A549 (cell line): ENCODE measurements around the gene CGREF1. TPM values are rescaled to one million over a fixed set of nuclear protein-coding genes. Genes with fewer than 3 reads are reported as not detected.
A peak's percentile ranks its signal among the peaks of the same experiment; 100 is the strongest.
"Not testable (repeated sequence)": the region's sequence is repeated elsewhere in the genome, so short reads cannot be mapped to it uniquely, and the experiment has no call there.

Experiments used
- ATAC-seq, 2 experiments: fragments of 200-7000 bp in 1 of 2; fragments of >200 bp in 1 of 2; cut with Nextera tagmentation in 1 of 2; cut with Tn5 transposase in 1 of 2; 3 replicates each; pipeline versions ENCODE4 v1.8.0 to v1.9.1; 2018 to 2020; ENCODE audit warnings: mild to moderate bottlenecking in 1 of 2, moderate library complexity in 1 of 2
- CTCF ChIA-PET: fragments of 300-600 bp; sonication (Branson Sonifier 250); formaldehyde crosslinking; extraction: SDS; loops from one replicate; lab custom pipeline; 2021; ENCODE audit warnings: antibody characterized with exemption, inconsistent platforms; lab: Yijun Ruan, JAX
- POLR2A ChIA-PET: fragments of 350-600 bp; formaldehyde crosslinking; extraction: SDS; loops from one replicate; lab custom pipeline; 2021; ENCODE audit warnings: antibody characterized with exemption, inconsistent platforms; lab: Yijun Ruan, JAX
- DNase-seq, 2 experiments: peaks; one replicate each; pipeline versions ENCODE4 v3.0.0 to v3.0.0-alpha.2; 2011 to 2016; ENCODE audit warnings: low read depth in 1 of 2, low spot score in 1 of 2
- FAIRE-seq: peaks from 2 replicates; lab custom pipeline; 2011; peaks lifted over from hg19 to GRCh38; lab: Jason Lieb, UNC
- H3K27ac ChIP-seq, 2 experiments: fragments of >200 bp; sonication (Bioruptor Twin); formaldehyde crosslinking; 3 replicates each; pipeline ENCODE4 v1.5.1; 2016 to 2017
- H3K4me1 ChIP-seq: fragments of >200 bp; sonication (Bioruptor Twin); formaldehyde crosslinking; 3 replicates; pipeline ENCODE4 v1.6.1; 2016
- H3K4me2 ChIP-seq: fragments of >200 bp; sonication (Bioruptor Twin); formaldehyde crosslinking; 3 replicates; pipeline ENCODE4 v1.6.1; 2016
- H3K4me3 ChIP-seq: fragments of >200 bp; sonication (Bioruptor Twin); formaldehyde crosslinking; 3 replicates; pipeline ENCODE4 v1.5.1; 2016
- H3K9me3 ChIP-seq: fragments of >200 bp; sonication (Bioruptor Twin); formaldehyde crosslinking; 3 replicates; pipeline ENCODE4 v1.6.1; 2016
- CBX2 ChIP-seq: fragments of 200-600 bp; sonication (generic); IDR thresholded peaks from 2 replicates; pipeline ENCODE4 v1.6.1; 2016; ENCODE audit warnings: low read depth, mild to moderate bottlenecking, borderline replicate concordance
- EHF ChIP-seq: fragments of 250-450 bp; sonication (Bioruptor Pico); IDR thresholded peaks from 2 replicates; pipeline ENCODE4 v1.5.0; 2020; ENCODE audit warnings: mild to moderate bottlenecking
- EHMT2 ChIP-seq: fragments of 200-600 bp; sonication (generic); IDR thresholded peaks from 2 replicates; pipeline ENCODE4 v1.6.1; 2016; ENCODE audit warnings: antibody characterized with exemption, low read depth, mild to moderate bottlenecking, moderate library complexity
- ESRRA ChIP-seq: fragments of 150-350 bp; IDR thresholded peaks from 2 replicates; pipeline ENCODE4 v1.6.1; 2014; ENCODE audit warnings: mild to moderate bottlenecking, low read length, borderline replicate concordance
- FOSB ChIP-seq: fragments of 250-450 bp; sonication (Bioruptor Pico); IDR thresholded peaks from 2 replicates; pipeline ENCODE4 v1.5.0; 2020; ENCODE audit warnings: mild to moderate bottlenecking, moderate library complexity
- GATA3 ChIP-seq: IDR thresholded peaks from 2 replicates; pipeline ENCODE4 v1.6.1; 2012; ENCODE audit warnings: borderline replicate concordance
- MYC ChIP-seq: IDR thresholded peaks from 2 replicates; pipeline ENCODE4 v1.6.1; 2012; ENCODE audit warnings: mild to moderate bottlenecking, inconsistent platforms, low read length, improper control_type of control experiment, borderline replicate concordance
- NFE2L2 ChIP-seq: fragments of 150-350 bp; conservative IDR thresholded peaks from 2 replicates; pipeline ENCODE4 v1.6.1; 2014; ENCODE audit warnings: low read length
- PHF8 ChIP-seq: fragments of 200-600 bp; sonication (generic); IDR thresholded peaks from 2 replicates; pipeline ENCODE4 v1.6.1; 2016; ENCODE audit warnings: low read depth, mild to moderate bottlenecking, antibody characterized with exemption, moderate library complexity, borderline replicate concordance
- POLR2A ChIP-seq: IDR thresholded peaks from 2 replicates; pipeline ENCODE4 v1.6.1; 2012; ENCODE audit warnings: mild to moderate bottlenecking, low read length
- POLR2AphosphoS2 ChIP-seq: conservative IDR thresholded peaks from 2 replicates; pipeline ENCODE4 v1.6.1; 2012; ENCODE audit warnings: low read length, improper control_type of control experiment, inconsistent platforms
- SMC3 ChIP-seq: fragments of >200 bp; sonication (Bioruptor Twin); formaldehyde crosslinking; IDR thresholded peaks from 3 replicates; pipeline ENCODE4 v1.6.1; 2018; ENCODE audit warnings: inconsistent platforms
- ZC3H11A ChIP-seq: fragments of 450-650 bp; IDR thresholded peaks from 2 replicates; pipeline ENCODE4 v1.6.1; 2014; ENCODE audit warnings: antibody characterized with exemption, mild to moderate bottlenecking
- ZFP36 ChIP-seq: fragments of 450-650 bp; IDR thresholded peaks from 2 replicates; pipeline ENCODE4 v1.6.1; 2014; ENCODE audit warnings: borderline replicate concordance; ENCODE audit not compliant: partially characterized antibody
- WGBS: methylation state at CpG from one replicate; pipeline ENCODE4 v1.1.6; 2017; ENCODE audit errors: missing lambda C conversion rate; 5-methylcytosine and 5-hydroxymethylcytosine counted together
- polyA plus RNA-seq, 4 experiments: library from polyadenylated mRNA; depleted of rRNA in 3 of 4; stranded (reverse); fragments of >200 nt; fragmentation: RNase III in 1 of 4; extraction: RNeasy Plus Mini Kit Qiagen cat#74134 plus additional on column Dnase treatment in 1 of 4; gene quantifications; 2 replicates in 3 of 4; 3 replicates in 1 of 4; pipeline ENCODE4 v1.2.3, GENCODE V29; 2011 to 2017
- TF ChIP-seq, protein P1 (sequence below): fragments of >200 bp; sonication (Bioruptor Twin); formaldehyde crosslinking; IDR thresholded peaks from 3 replicates; pipeline ENCODE4 v1.6.1; 2016
- TF ChIP-seq, protein P2 (sequence below): fragments of 250-450 bp; sonication (Bioruptor Pico); IDR thresholded peaks from 2 replicates; pipeline ENCODE4 v1.5.0; 2020; ENCODE audit warnings: low read depth, mild to moderate bottlenecking, moderate library complexity
- TF ChIP-seq, protein P3 (sequence below): IDR thresholded peaks from 2 replicates; pipeline ENCODE4 v1.6.1; 2012

Gene CGREF1
- polyA plus RNA-seq, 2 of the 4 experiments (the other 2 are of a cell fraction) = 5.1 to 5.8 TPM

DNA sequence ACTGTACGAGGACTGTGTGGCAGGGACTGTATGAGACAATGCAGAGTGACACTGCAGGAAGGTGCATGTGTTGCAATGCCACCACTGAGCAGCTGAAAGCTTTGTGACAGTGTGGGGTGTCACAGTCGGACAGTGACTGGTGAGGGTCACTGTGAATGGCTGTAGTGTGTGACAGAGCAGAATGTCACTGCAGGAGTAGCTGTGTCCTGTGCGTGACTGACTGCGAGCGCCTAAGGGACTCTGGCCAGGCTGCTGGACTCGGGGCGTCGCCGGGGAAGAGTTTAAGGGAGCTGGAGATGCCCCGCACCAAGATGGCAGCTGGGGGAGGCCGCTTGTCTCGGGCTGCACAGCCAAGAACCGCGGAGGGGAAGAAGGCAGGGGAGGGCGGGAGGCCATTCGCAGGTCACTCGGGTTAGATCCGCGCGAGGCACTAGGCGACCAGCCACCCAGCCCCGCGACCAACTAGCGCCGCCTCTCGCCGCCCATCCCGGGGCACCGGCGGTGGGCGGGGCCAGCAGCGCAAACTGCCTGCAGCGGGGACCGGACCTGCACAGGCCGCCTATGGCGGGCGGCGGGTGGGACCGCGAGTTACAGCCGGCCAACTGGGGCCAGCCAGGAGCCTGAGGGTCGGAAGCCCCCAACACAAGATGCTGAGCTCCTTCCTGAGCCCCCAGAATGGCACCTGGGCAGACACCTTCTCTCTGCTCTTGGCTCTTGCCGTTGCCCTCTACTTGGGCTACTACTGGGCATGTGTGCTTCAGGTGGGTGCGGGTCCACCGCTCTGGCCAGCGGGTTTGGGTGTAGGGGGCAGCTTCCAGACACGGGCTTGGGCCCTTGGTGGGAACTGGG lies 4.6 kb upstream of the CGREF1 start, which contains the start of gene ABHD1 (continued):
- TF ChIP-seq, protein P1, sequence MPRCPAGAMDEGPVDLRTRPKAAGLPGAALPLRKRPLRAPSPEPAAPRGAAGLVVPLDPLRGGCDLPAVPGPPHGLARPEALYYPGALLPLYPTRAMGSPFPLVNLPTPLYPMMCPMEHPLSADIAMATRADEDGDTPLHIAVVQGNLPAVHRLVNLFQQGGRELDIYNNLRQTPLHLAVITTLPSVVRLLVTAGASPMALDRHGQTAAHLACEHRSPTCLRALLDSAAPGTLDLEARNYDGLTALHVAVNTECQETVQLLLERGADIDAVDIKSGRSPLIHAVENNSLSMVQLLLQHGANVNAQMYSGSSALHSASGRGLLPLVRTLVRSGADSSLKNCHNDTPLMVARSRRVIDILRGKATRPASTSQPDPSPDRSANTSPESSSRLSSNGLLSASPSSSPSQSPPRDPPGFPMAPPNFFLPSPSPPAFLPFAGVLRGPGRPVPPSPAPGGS = no peak
- TF ChIP-seq ZC3H11A (no peak), CBX2 (no peak), PHF8 (peak; percentile 96), EHF (CRISPR knock-in tag) (no peak), NFE2L2 (no peak)
- TF ChIP-seq, protein P2, sequence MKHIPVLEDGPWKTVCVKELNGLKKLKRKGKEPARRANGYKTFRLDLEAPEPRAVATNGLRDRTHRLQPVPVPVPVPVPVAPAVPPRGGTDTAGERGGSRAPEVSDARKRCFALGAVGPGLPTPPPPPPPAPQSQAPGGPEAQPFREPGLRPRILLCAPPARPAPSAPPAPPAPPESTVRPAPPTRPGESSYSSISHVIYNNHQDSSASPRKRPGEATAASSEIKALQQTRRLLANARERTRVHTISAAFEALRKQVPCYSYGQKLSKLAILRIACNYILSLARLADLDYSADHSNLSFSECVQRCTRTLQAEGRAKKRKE (CRISPR knock-in tag) = no peak
- TF ChIP-seq, protein P3, sequence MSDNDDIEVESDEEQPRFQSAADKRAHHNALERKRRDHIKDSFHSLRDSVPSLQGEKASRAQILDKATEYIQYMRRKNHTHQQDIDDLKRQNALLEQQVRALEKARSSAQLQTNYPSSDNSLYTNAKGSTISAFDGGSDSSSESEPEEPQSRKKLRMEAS = peak; percentile 50; the same call in 1 of the 2 replicates

DNA sequence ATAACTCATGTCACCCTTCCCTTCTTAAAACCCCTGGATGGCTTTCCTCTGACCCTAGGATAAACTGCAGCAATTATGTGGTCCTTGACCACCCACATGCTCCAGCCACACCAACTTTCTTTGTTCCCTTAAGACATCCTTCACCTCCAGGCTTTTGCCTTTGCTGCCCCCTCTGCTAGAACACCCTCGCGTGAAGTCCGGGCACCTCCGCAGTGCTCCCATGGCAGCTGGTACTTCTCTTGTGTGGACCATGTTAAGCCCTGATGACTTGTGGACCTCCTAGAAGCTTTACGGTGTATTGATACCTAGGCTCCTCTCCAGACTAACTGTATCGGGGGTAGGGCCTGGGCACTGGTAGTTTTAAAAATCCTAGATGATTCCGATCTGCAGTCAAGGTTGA lies 3.9 kb upstream of the CGREF1 start:
- peaks cover 8% of the 10 kb centered on the region; the same call in 1 of the 3 replicates for H3K4me1 ChIP-seq
- TF ChIP-seq GATA3 (no peak), ESRRA (no peak), PHF8 (no peak), POLR2AphosphoS2 (no peak), ZFP36 (no peak), MYC (no peak), FOSB (CRISPR knock-in tag) (no peak), EHMT2 (no peak), POLR2A (no peak)
- TF ChIP-seq, protein P1 = no peak
- no peak for FAIRE-seq
- DNase-seq = no peak
- peak overlapping the region; percentile 90 for H3K4me2 ChIP-seq
- ChIA-PET POLR2A (interaction anchor here (0.6 to 1.9 kb wide), 2 partner anchors 11 to 22 kb away, joined by 3 to 17 read pairs; partner anchors contain the start of gene PREB), CTCF (interaction anchor here (0.6 to 2.9 kb wide), 6 partner anchors 9 to 881 kb away, joined by 3 to 25 read pairs (median 6); partner anchors contain the start of genes PREB and TRIM54)
- no peaks in the 10 kb centered on the region for H3K9me3 ChIP-seq
- no peak overlapping the region; a peak in 1 of 6 replicates for H3K27ac ChIP-seq
- WGBS = 93% methylated on average over 7 of the region's 7 CpGs
- H3K4me3 ChIP-seq = no peak overlapping the region
- no peak; a peak in 1 of 6 replicates for ATAC-seq

DNA sequence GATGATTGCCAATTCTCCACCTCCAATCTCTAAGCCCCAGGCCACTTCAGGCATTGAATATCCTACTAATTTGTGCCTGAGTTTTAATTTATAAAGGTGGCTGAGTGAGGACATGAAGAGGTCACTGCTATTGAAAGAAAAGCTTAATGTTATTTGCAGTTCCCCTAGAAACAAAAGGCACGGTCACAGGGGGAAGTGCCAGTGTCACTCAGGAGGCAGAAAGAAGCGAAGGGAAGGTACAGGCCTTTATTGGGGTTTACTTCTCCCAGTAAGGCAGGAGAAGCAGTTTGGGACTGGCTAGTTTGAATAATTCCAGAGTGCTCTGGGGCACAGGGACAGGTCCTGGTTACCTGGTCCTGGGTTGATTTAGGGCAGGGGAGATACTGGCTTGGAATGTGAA lies 3.0 kb upstream of the CGREF1 start:
- H3K4me1 ChIP-seq = peaks cover 8% of the 10 kb centered on the region; the same call in 1 of the 3 replicates
- FAIRE-seq (no peak), DNase-seq (no peak), ATAC-seq (no peak)
- H3K9me3 ChIP-seq = no peaks in the 10 kb centered on the region
- 88% methylated on average over 2 of the region's 2 CpGs for WGBS
- H3K27ac ChIP-seq = no peak overlapping the region
- no peak overlapping the region for H3K4me3 ChIP-seq
- no peak overlapping the region for H3K4me2 ChIP-seq
- no peak for TF ChIP-seq SMC3
- ChIA-PET POLR2A (no interaction called here), CTCF (no interaction called here)

DNA sequence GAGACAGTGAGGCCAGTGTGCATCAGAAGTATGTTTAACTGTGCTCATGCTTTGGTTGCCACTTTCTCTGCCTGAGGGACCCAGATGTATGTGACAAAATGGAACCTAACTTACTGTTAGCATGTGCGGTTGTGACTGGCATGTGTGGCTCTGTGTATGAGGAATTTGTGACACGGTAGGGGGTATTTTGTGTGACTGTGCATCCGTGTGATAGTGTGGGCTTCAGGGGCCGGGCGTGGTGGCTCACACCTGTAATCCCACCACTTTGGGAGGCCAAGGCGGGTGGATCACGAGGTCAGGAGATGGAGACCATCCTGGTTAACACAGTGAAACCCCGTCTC lies 372 bp upstream of the CGREF1 start:
- FAIRE-seq, ATAC-seq, DNase-seq, H3K9me3 ChIP-seq, POLR2A ChIA-PET, H3K4me1 ChIP-seq: not testable (repeated sequence)
- 92% methylated on average over 8 of the region's 8 CpGs for WGBS
- CTCF ChIA-PET = interaction anchor here (2.1 to 3.4 kb wide), 2 partner anchors 12 to 146 kb away, joined by 5 to 14 read pairs; no protein-coding TSS in a partner anchor
- peak overlapping the region; percentile 56 for H3K4me3 ChIP-seq
- H3K27ac ChIP-seq = peak overlapping the region in 1 of 2 experiments; percentile 88; a peak in 3 of 6 replicates
- H3K4me2 ChIP-seq = peak overlapping the region; percentile 86
